Suprapubic skin (tissue), 4 donors: ENCODE results near the gene ZDHHC19. TPM values are rescaled to one million over a fixed set of nuclear protein-coding genes. Genes with fewer than 3 reads are reported as not detected.
A peak's percentile ranks its signal among the peaks of the same experiment; 100 is the strongest.

ENCODE experiments used
- DNase-seq, 2 donors: peaks; one replicate each; pipeline ENCODE4 v3.0.0-alpha.2; 2019; ENCODE audit warnings: low spot score in 2 of 2
- H3K27ac ChIP-seq: fragments of 200-600 bp; sonication (generic); one replicate; pipeline ENCODE4 v1.5.1; 2019
- H3K27me3 ChIP-seq: fragments of 200-600 bp; sonication (generic); one replicate; pipeline ENCODE4 v1.5.1; 2019
- H3K36me3 ChIP-seq: fragments of 200-600 bp; sonication (generic); one replicate; pipeline ENCODE4 v1.5.1; 2019
- H3K4me1 ChIP-seq: fragments of 200-600 bp; sonication (generic); one replicate; pipeline ENCODE4 v1.5.1; 2019
- H3K4me3 ChIP-seq: fragments of 200-600 bp; sonication (generic); one replicate; pipeline ENCODE4 v1.5.1; 2019; ENCODE audit warnings: mild to moderate bottlenecking
- H3K9me3 ChIP-seq: fragments of 200-600 bp; sonication (generic); one replicate; pipeline ENCODE4 v1.5.1; 2019
- EP300 ChIP-seq: sonication (generic); formaldehyde crosslinking; IDR thresholded peaks from one replicate; pipeline ENCODE4 v1.6.1; 2017; ENCODE audit warnings: antibody characterized with exemption
- POLR2A ChIP-seq, 2 donors: fragments of 450-650 bp; IDR thresholded peaks; one replicate each; pipeline ENCODE4 v1.6.1; 2017; ENCODE audit warnings: antibody characterized with exemption in 2 of 2, mild to moderate bottlenecking in 2 of 2, moderate library complexity in 2 of 2
- POLR2AphosphoS5 ChIP-seq, 3 donors: sonication (generic); formaldehyde crosslinking; IDR thresholded peaks; one replicate each; pipeline ENCODE4 v1.6.1; 2017; ENCODE audit warnings: antibody characterized with exemption in 3 of 3
- WGBS: methylation state at CpG from one replicate; pipeline ENCODE4 v1.1.5; 2018; 5-methylcytosine and 5-hydroxymethylcytosine counted together
- total RNA-seq, 4 donors: library from RNA; depleted of rRNA; stranded (reverse); fragments of >200 nt; gene quantifications; one replicate each; pipeline ENCODE4 v1.1.0, GENCODE V29; 2016
- TF ChIP-seq, protein P1 (sequence below), 2 donors: fragments of 200-600 bp in 1 of 2; fragments of 450-650 bp in 1 of 2; sonication (generic) in 1 of 2; IDR thresholded peaks; one replicate each; pipeline ENCODE4 v1.5.1; 2016 to 2019; ENCODE audit warnings: antibody characterized with exemption in 2 of 2, mild to moderate bottlenecking in 1 of 2, moderate library complexity in 1 of 2

ZDHHC19 gene
- total RNA-seq, 4 donors from 2014 or later, result not detected

DNA sequence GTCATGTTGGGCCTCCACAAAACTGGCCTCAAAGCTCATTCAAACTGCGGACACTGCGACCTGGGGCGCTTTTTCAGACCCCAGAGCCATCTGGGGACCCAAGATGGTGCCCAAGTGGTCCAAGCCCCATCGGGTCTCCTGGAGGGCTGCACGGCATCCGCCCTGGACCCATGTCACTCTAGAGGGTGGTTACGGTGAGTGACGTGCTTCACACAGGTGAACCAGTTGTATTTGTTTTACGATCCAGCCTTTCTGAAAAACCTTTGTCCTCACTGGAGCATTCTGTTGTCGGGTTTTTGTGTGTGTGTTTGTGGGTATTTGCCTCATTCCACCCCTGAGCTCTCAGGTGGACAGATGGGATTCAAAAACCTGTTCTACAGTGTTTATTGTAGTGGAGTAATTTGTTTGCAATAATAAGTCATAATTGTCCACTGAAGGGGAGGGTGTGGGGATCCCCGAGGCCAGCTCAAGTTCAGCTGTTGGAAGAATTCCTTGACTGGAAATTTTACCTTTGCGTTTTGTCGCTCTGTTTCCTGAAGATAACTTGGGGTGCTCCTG is 7.0 kb upstream of the ZDHHC19 start:
- DNase-seq, result no peak
- Histone ChIP-seq H3K27ac (no peak overlapping the region), H3K4me3 (no peak overlapping the region), H3K27me3 (no peaks in the 10 kb centered on the region), H3K36me3 (no peaks in the 10 kb centered on the region), H3K9me3 (no peaks in the 10 kb centered on the region), H3K4me1 (peaks cover 24% of the 10 kb centered on the region)
- TF ChIP-seq, protein P1, sequence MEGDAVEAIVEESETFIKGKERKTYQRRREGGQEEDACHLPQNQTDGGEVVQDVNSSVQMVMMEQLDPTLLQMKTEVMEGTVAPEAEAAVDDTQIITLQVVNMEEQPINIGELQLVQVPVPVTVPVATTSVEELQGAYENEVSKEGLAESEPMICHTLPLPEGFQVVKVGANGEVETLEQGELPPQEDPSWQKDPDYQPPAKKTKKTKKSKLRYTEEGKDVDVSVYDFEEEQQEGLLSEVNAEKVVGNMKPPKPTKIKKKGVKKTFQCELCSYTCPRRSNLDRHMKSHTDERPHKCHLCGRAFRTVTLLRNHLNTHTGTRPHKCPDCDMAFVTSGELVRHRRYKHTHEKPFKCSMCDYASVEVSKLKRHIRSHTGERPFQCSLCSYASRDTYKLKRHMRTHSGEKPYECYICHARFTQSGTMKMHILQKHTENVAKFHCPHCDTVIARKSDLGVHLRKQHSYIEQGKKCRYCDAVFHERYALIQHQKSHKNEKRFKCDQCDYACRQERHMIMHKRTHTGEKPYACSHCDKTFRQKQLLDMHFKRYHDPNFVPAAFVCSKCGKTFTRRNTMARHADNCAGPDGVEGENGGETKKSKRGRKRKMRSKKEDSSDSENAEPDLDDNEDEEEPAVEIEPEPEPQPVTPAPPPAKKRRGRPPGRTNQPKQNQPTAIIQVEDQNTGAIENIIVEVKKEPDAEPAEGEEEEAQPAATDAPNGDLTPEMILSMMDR (IDR thresholded peaks at IDR 0.05), result no peak
- TF ChIP-seq EP300, result no peak
- TF ChIP-seq POLR2A (IDR thresholded peaks at IDR 0.05), result no peak
- TF ChIP-seq POLR2AphosphoS5 (IDR thresholded peaks at IDR 0.05), result no peak
- WGBS, result 88% methylated on average over 11 of the region's 13 CpGs

DNA sequence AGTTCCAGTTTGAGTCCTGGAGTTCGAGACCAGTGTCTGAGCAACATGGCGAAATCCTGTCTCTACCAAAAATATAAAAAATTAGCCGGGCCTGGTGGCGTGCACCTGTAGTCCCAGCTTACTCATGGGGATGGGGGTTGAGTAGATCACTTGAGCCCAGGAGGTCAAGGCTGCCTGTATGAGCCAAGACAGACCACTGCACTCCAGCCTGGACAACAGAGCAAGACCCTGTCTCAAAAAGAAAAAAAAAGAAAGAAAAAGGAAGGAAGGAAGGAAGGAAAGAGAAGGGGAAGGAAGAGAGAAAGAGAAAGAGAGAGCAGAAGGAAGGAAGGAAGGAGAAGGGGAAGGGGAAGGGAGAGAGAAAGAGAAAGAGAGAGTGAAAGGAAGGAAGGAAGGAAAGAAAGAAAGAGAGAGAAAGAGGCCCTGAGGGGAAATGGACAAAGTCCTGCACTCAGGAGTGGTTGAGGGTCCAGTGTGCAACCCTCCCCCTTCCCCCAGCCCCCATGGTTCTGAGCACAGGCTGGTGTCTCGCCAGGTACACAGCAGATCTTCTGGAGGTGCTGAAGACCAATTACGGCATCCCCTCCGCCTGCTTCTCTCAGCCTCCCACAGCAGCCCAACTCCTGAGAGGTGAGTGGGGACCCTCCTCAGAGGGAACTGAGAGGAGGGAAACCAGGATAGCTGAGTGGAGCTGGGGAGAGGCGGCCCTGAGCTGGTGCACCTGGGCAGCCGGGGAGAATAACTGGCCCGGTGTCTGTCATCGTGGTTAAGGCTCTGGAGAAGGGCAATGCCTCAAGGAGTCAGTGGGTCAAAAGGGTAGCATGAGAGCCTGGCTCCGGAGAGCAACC is 6.3 kb upstream of the ZDHHC19 start:
- WGBS, result 95% methylated on average over 11 of the region's 12 CpGs
- H3K27ac ChIP-seq, result no peak overlapping the region

GRCh38 chr3:196216681-196217211 is 5.5 kb upstream of the ZDHHC19 start:
- DNase-seq, result peak in 1 of 2 donors; percentile 72
- TF ChIP-seq, protein P1 (IDR thresholded peaks at IDR 0.05), result no peak
- TF ChIP-seq POLR2A (IDR thresholded peaks at IDR 0.05), result no peak
- no peak for TF ChIP-seq POLR2AphosphoS5 (IDR thresholded peaks at IDR 0.05)
- no peak for TF ChIP-seq EP300
- Histone ChIP-seq H3K4me1 (peaks cover 24% of the 10 kb centered on the region), H3K27ac (no peak overlapping the region), H3K36me3 (no peaks in the 10 kb centered on the region), H3K9me3 (no peaks in the 10 kb centered on the region), H3K4me3 (no peak overlapping the region), H3K27me3 (no peaks in the 10 kb centered on the region)
- 66% methylated on average over 10 of the region's 25 CpGs for WGBS

More for the DNA sequence above, 6.3 kb upstream of the ZDHHC19 start:
- H3K27me3 ChIP-seq, result no peaks in the 10 kb centered on the region
- no peak overlapping the region for H3K4me3 ChIP-seq
- no peaks in the 10 kb centered on the region for H3K36me3 ChIP-seq
- H3K4me1 ChIP-seq, result peaks cover 24% of the 10 kb centered on the region
- no peak for DNase-seq
- no peak for TF ChIP-seq POLR2A (IDR thresholded peaks at IDR 0.05)
- TF ChIP-seq, protein P1 (IDR thresholded peaks at IDR 0.05), result no peak
- H3K9me3 ChIP-seq, result no peaks in the 10 kb centered on the region

DNA sequence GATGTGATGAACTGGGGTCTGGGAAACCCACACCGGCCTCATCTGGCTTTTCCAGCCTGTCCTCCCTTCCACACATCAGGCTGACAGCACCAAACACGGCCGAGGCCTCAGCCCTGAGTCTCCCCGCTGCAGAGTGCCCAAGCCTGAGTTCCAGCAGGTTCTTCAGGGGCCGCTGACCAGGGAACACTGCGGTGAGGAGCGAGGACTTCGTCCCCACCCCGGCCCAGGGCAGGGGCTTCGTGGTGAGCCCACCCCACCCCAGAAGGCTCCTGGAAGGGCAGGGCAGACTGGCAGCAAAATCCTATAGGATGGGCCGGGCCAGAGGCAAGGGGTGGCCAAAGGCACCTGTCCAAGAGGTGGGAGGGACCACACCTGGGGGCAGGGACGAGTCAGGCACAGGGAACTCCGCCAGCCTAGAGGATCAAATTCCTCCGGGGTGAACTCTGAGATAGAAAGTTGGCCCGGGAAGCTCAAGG is 4.9 kb upstream of the ZDHHC19 start, which contains the start of gene SLC51A:
TSS of gene SLC51A (plus strand) at position 446 of the 476 bp plus-strand sequence. CDS start 179 bp downstream, outside the sequence.
- Histone ChIP-seq H3K27me3 (no peaks in the 10 kb centered on the region), H3K4me3 (no peak within 1 kb of the TSS), H3K9me3 (no peaks in the 10 kb centered on the region), H3K36me3 (no peaks in the 10 kb centered on the region), H3K4me1 (peaks cover 24% of the 10 kb centered on the region), H3K27ac (no peak within 1 kb of the TSS)
- WGBS, result 45% methylated on average over 6 of the region's 15 CpGs
- TF ChIP-seq, protein P1 (IDR thresholded peaks at IDR 0.05), result no peak
- TF ChIP-seq EP300, result no peak
- no peak for TF ChIP-seq POLR2AphosphoS5 (IDR thresholded peaks at IDR 0.05)
- no peak for TF ChIP-seq POLR2A (IDR thresholded peaks at IDR 0.05)
- DNase-seq, result peak in 1 of 2 donors; percentile 62

DNA sequence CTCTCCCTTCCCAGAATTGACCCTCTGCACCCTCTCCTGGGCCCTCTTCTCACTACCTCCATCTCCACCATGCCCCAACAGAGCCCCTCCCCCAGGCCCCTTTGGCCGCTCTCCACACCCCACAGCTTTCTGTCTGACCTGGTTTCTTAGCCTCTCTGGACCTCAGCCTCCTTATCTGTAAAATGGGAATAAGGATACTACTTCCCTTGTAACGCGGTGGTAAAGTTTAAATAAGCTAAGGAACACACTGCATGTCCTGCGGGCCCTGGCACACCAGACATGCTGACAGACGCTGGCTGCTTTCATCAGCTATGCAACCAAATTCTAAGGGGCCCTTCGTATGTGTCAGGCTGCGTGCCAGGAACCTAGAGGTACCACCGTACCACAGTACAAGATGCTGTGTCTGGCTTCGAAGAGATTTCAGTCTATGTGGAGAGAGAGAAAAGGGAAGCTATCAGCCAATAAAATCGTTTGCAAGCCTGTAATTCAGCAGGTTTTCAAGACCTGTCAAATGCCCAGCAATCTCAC is 4.4 kb upstream of the ZDHHC19 start:
- WGBS, result 42% methylated on average over 10 of the region's 10 CpGs
- H3K36me3 ChIP-seq, result no peaks in the 10 kb centered on the region
- H3K9me3 ChIP-seq, result no peaks in the 10 kb centered on the region
- no peak for DNase-seq
- H3K27me3 ChIP-seq, result no peaks in the 10 kb centered on the region
- H3K4me1 ChIP-seq, result peaks cover 24% of the 10 kb centered on the region
- no peak overlapping the region for H3K4me3 ChIP-seq
- TF ChIP-seq POLR2A (IDR thresholded peaks at IDR 0.05), result no peak
- no peak overlapping the region for H3K27ac ChIP-seq
